SH-SY5Y (cell line): ENCODE data around the gene GMFB.

ENCODE experiments used
- GATA2 ChIP-seq: IDR thresholded peaks from 2 replicates; pipeline ENCODE4 v1.6.1; 2011; ENCODE audit warnings: mild to moderate bottlenecking, low read depth, low read length
- GATA3 ChIP-seq: IDR thresholded peaks from 2 replicates; pipeline ENCODE4 v1.6.1; 2011; ENCODE audit warnings: low read depth, mild to moderate bottlenecking, low read length, moderate library complexity

Gene GMFB

GRCh38 chr14:54502602-54503001 lies 13.8 kb upstream of the GMFB start:
- no peak for TF ChIP-seq GATA2
- no peak for TF ChIP-seq GATA3

DNA sequence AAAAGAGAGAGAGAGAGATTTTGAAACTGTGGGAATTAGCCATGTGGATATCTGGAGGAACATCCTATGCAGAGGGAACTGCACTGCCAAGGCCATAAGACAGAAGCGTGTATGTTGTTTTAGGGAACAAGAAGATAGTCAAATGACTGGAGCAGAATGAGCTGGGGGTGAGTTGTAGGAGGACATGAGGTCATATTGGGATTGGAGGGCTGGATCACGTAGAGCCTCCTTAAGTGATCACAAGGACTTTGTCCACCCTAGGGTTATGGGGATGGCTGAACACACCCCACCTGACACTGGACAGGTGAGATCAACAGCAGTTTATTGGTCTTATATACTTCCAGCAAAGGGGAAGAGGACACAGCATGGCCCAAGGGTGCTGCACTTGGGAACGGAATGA lies 12.7 kb upstream of the GMFB start:
- TF ChIP-seq GATA3 (no peak), GATA2 (no peak)

- TF ChIP-seq GATA3: no peak
- TF ChIP-seq GATA2: no peak
These were observed 12.0 kb upstream of the GMFB start for GRCh38 chr14:54500744-54501143.

DNA sequence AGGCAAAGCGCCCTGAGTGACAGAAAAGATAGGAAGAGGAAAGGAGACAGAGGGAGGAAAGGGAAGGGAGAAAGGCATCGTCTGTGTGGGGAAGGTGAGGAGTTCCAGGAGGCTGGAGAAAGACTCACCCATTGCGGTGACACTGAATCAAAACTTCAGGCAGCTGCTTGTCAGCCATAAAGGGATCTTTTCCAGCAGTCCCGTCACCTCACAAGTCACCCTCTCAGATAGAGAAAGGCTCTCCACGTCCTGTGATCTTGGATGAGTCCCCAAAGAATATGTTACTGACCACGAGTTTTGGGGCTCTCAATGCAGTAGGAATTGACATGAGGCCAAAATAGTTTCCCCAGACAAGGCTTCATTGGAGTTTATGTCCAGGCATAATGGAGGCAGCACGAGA lies 9.8 kb upstream of the GMFB start:
- TF ChIP-seq GATA2 (no peak), GATA3 (no peak)

DNA sequence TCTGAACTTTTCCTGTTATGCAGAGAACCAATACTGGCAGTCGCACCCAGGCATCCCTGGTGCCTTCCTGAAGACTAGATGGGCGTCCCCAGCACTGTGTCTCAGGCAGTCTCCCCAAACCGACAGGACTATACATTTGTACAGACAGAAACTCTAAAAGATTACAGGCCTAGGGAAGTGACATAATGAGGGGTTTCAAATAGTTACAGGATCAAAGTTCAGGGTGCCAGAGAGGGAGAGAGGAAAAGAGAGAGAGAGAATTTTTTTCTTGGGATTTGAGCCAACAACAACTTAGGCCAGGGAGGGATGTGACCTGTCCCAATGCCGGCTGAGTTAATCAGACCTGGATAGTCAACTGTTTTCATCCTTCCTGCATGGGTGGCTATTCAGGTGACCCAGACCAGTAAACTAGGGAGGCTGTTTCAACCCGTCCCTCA lies 9.3 kb upstream of the GMFB start:
- TF ChIP-seq GATA2 (no peak), GATA3 (no peak)

- no peak for TF ChIP-seq GATA2
- no peak for TF ChIP-seq GATA3
These were observed 8.4 kb upstream of the GMFB start for GRCh38 chr14:54497224-54497623.

GRCh38 chr14:54493293-54493692 lies 4.5 kb upstream of the GMFB start:
- TF ChIP-seq GATA3: no peak

DNA sequence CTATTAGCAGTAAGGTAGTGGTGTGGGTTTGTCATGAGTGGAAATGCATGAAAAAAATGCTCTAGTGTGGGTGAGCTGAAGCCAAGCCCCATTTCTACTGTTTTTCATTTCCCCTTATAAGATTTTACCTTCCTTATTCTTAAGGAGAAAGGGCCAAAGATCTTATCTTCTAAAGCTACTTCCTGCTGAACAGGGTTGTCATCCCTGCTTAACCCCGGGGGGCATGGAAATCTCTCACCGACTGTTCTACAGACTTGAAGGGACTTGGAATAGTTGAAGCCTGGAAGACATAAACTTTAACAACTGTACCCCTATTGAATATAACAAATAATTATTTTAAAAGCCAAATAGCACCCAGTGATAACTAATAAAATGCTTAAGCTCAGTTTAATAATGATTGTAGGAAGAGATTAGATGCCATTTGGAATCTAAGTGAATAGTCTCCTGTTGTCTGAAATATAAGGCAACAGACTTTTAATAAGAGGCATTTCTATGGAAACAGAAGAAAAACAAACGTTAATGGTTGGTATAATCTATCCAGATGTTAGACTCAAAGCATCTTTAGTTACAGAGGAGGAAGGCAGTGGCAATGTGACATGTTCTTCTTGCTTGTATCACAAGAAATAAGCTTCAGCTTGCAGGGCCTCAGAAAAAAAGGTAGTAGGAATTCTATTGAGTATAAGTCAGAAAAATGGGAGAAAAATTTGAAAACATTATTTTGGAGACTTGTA lies 1.8 kb upstream of the GMFB start:
- TF ChIP-seq GATA3: no peak
- 0 out of 2 replicates have a peak, but pooled peaks have one; percentile 12 for TF ChIP-seq GATA2

DNA sequence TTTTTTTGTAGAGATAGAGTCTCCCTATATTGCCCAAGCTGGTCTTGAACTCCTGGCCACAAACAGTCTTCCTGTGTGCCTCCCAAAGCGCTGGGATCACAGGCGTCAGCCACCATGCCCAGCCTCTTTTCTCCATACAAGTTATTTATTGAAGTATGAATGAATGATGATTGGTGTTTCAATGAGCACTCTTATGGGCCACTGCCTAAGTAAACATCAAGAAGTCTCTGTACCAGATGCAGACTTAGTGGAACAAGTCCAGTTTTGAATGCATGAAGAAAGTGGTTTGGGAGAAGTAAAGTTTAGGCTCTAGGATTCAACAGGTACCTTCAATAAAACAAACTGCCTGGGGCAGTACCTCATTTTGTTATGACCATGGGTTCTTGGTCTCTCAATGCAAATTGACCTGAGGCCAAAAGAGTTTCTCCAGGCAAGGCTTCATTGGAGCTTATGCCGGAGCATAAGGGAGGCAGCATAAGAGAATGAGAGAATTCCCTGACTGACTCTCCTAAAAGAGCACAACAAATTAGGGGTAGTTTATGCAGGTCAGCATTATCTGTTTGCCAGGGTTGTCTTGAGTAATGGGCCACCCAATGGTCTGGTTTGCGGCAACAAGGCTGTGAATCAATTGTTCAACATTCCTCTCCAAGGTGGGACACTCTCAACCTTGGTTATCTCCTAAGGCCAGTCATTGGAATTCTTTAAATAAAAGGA lies 1.1 kb upstream of the GMFB start:
- no peak for TF ChIP-seq GATA2
- no peak for TF ChIP-seq GATA3

GRCh38 chr14:54489318-54489683 lies 521 bp upstream of the GMFB start:
- TF ChIP-seq GATA2 (no peak), GATA3 (no peak)

DNA sequence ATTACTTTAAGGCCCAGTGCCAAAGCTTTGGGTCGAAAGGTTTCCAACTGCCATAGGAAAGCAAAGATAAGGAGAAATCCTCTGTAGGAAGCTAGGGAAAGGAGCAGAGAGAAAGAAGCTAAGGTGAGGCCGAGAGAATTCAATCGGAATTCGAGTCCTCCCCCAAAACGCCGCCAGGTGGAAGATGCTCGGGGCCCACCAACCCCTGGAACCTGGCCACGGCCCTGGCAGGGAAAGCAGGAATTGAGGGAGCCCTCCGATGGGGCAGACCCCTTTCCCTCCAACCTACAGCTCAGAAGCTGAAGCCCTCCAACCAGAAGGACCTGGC lies 498 bp downstream of the GMFB start:
- TF ChIP-seq GATA2 (no peak), GATA3 (no peak)

DNA sequence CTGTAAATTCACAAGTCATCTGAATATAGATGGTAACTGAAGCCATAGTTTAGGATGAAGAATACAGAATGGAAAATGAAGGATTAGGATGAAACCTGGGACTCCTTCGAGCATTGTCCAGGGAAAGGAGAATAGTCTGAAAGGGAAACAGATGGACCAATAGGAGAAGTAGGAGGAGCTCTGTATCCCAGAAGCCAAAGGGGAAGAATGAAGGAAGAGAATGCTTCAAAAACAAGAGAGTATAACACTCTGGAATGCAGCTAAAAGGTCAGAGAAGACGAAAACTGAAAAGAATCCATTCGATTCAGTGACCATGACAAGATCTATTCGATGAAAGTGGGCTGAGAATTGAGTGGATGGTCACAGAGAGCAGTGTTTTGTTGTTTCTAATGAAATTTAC lies 1.0 kb downstream of the GMFB start:
- TF ChIP-seq GATA3 (no peak), GATA2 (no peak)

- no peak for TF ChIP-seq GATA3
- no peak for TF ChIP-seq GATA2
These were observed 2.1 kb downstream of the GMFB start for GRCh38 chr14:54486685-54487084.

GRCh38 chr14:54483846-54484245 lies 4.9 kb downstream of the GMFB start:
- TF ChIP-seq GATA2 (no peak), GATA3 (no peak)

- TF ChIP-seq GATA2 (no peak), GATA3 (no peak)
These were observed 5.6 kb downstream of the GMFB start for GRCh38 chr14:54483073-54483745.
